Peyer's patch (tissue), 4 donors: Measurements from ENCODE around the gene LCA5.

Source experiments
- CTCF ChIP-seq, 6 experiments: fragments of 450-650 bp in 4 of 6; fragments of 200-600 bp in 2 of 6; sonication (generic) in 1 of 6; IDR thresholded peaks; one replicate each; pipeline ENCODE4 v1.5.1; 2017 to 2019; ENCODE audit warnings: antibody characterized with exemption in 6 of 6, mild to moderate bottlenecking in 3 of 6, moderate library complexity in 1 of 6
- POLR2A ChIP-seq, 2 donors: fragments of 450-650 bp; IDR thresholded peaks; one replicate each; pipeline ENCODE4 v1.5.1; 2017; ENCODE audit warnings: antibody characterized with exemption in 2 of 2, mild to moderate bottlenecking in 2 of 2, moderate library complexity in 2 of 2

- TF ChIP-seq CTCF (IDR thresholded peaks at IDR 0.05) (no peak), POLR2A (IDR thresholded peaks at IDR 0.05) (no peak)
Observed at GRCh38 chr6:79438030-79438429, 99.2 kb downstream of the LCA5 start.
